Astrocyte (in vitro differentiated cells and primary cell): Measurements from ENCODE around the gene MLF1. TPM values are rescaled to one million over a fixed set of nuclear protein-coding genes. Genes with fewer than 3 reads are reported as not detected.

Source experiments
- DNase-seq: peaks from one replicate; pipeline ENCODE4 v3.0.0-alpha.2; 2010; ENCODE audit warnings: low read depth
- FAIRE-seq: peaks from 2 replicates; lab custom pipeline; 2011; peaks lifted over from hg19 to GRCh38; lab: Jason Lieb, UNC
- H2AFZ ChIP-seq: 2 replicates; pipeline ENCODE4 v1.6.0; 2012; ENCODE audit warnings: low read depth, low read length, inconsistent platforms
- H3K27ac ChIP-seq: 2 replicates; pipeline ENCODE4 v1.5.1; 2011; ENCODE audit warnings: low read depth, low read length, inconsistent platforms
- H3K27me3 ChIP-seq: 2 replicates; pipeline ENCODE4 v1.6.0; 2011; ENCODE audit warnings: low read length, inconsistent platforms; ENCODE audit not compliant: insufficient read depth
- H3K36me3 ChIP-seq: 2 replicates; pipeline ENCODE4 v1.5.1; 2011; ENCODE audit warnings: low read length, inconsistent platforms; ENCODE audit not compliant: insufficient read depth
- H3K4me1 ChIP-seq: 2 replicates; pipeline ENCODE4 v1.5.1; 2011; ENCODE audit warnings: low read length, inconsistent platforms; ENCODE audit not compliant: insufficient read depth
- H3K4me2 ChIP-seq: 2 replicates; pipeline ENCODE4 v1.6.0; 2012; ENCODE audit warnings: low read length, inconsistent platforms
- H3K4me3 ChIP-seq: 2 replicates; pipeline ENCODE4 v1.5.1; 2011; ENCODE audit warnings: low read depth, mild to moderate bottlenecking, low read length, inconsistent platforms; ENCODE audit not compliant: insufficient read depth
- H3K79me2 ChIP-seq: 2 replicates; pipeline ENCODE4 v1.6.0; 2012; ENCODE audit warnings: mild to moderate bottlenecking, low read length, inconsistent platforms; ENCODE audit not compliant: insufficient read depth
- H3K9ac ChIP-seq: 2 replicates; pipeline ENCODE4 v1.6.0; 2012; ENCODE audit warnings: mild to moderate bottlenecking, low read length, inconsistent platforms
- H3K9me3 ChIP-seq: 2 replicates; pipeline ENCODE4 v1.5.1; 2012; ENCODE audit warnings: low read depth, mild to moderate bottlenecking, low read length, inconsistent platforms; ENCODE audit not compliant: insufficient read depth
- H4K20me1 ChIP-seq: 2 replicates; pipeline ENCODE4 v1.6.0; 2012; ENCODE audit warnings: low read length, inconsistent platforms; ENCODE audit not compliant: insufficient read depth
- H3K27ac Mint-ChIP-seq: one replicate; pipeline ENCODE4 v1.8.0; 2021; ENCODE audit warnings: mild to moderate bottlenecking, mixed read lengths; ENCODE audit not compliant: unreplicated experiment
- H3K27me3 Mint-ChIP-seq: one replicate; pipeline ENCODE4 v1.8.0; 2021; ENCODE audit warnings: low read depth, mixed read lengths; ENCODE audit not compliant: unreplicated experiment
- H3K36me3 Mint-ChIP-seq: one replicate; pipeline ENCODE4 v1.8.0; 2021; ENCODE audit warnings: low read depth, mixed read lengths; ENCODE audit not compliant: unreplicated experiment
- H3K4me1 Mint-ChIP-seq: one replicate; pipeline ENCODE4 v1.8.0; 2021; ENCODE audit warnings: low read depth, mixed read lengths; ENCODE audit not compliant: unreplicated experiment
- H3K4me3 Mint-ChIP-seq: one replicate; pipeline ENCODE4 v1.8.0; 2021; ENCODE audit warnings: mild to moderate bottlenecking, moderate library complexity, mixed read lengths; ENCODE audit not compliant: unreplicated experiment
- H3K9me3 Mint-ChIP-seq: one replicate; pipeline ENCODE4 v1.8.0; 2021; ENCODE audit warnings: mild to moderate bottlenecking, mixed read lengths; ENCODE audit not compliant: unreplicated experiment
- CTCF ChIP-seq: IDR thresholded peaks from 2 replicates; pipeline ENCODE4 v1.5.1; 2011; ENCODE audit warnings: low read depth, mild to moderate bottlenecking, inconsistent platforms, low read length, moderate library complexity; ENCODE audit not compliant: insufficient read depth
- EZH2 ChIP-seq: IDR thresholded peaks from 2 replicates; pipeline ENCODE4 v1.6.1; 2012; ENCODE audit warnings: mild to moderate bottlenecking, low read length, inconsistent platforms; ENCODE audit not compliant: insufficient read depth
- total RNA-seq: library from RNA; stranded (reverse); gene quantifications from 2 replicates; pipeline ENCODE4 v1.2.1, GENCODE V29; 2021

The MLF1 gene
- total RNA-seq, 1 donor from 2014 or later: 14.3 TPM

GRCh38 chr3:158625881-158626280, 54.9 kb downstream of the MLF1 start:
- FAIRE-seq: no peak
- no peak overlapping the region for H3K4me3 ChIP-seq
- H3K27me3 Mint-ChIP-seq: no peaks in the 10 kb centered on the region
- no peak overlapping the region for H3K9ac ChIP-seq
- no peak overlapping the region for H3K4me2 ChIP-seq
- H3K79me2 ChIP-seq: no peaks in the 10 kb centered on the region
- H3K27ac ChIP-seq: no peak overlapping the region
- DNase-seq: no peak
- no peaks in the 10 kb centered on the region for H3K9me3 ChIP-seq
- H3K9me3 Mint-ChIP-seq: no peaks in the 10 kb centered on the region
- H3K27ac Mint-ChIP-seq: no peak overlapping the region
- H3K4me3 Mint-ChIP-seq: no peak overlapping the region
- no peaks in the 10 kb centered on the region for H3K4me1 Mint-ChIP-seq
- TF ChIP-seq EZH2 (no peak), CTCF (no peak)
- H3K36me3 ChIP-seq: no peaks in the 10 kb centered on the region
- no peaks in the 10 kb centered on the region for H4K20me1 ChIP-seq
- H3K27me3 ChIP-seq: no peaks in the 10 kb centered on the region
- no peak overlapping the region for H2AFZ ChIP-seq
- no peaks in the 10 kb centered on the region for H3K36me3 Mint-ChIP-seq
- no peaks in the 10 kb centered on the region for H3K4me1 ChIP-seq

GRCh38 chr3:158631981-158632380, 61.0 kb downstream of the MLF1 start:
- H3K4me2 ChIP-seq: no peak overlapping the region
- H3K27me3 ChIP-seq: no peaks in the 10 kb centered on the region
- Mint-ChIP-seq H3K27ac (no peak overlapping the region), H3K27me3 (no peaks in the 10 kb centered on the region), H3K4me3 (no peak overlapping the region), H3K9me3 (no peaks in the 10 kb centered on the region), H3K4me1 (no peaks in the 10 kb centered on the region), H3K36me3 (no peaks in the 10 kb centered on the region)
- no peak for TF ChIP-seq CTCF
- no peak for TF ChIP-seq EZH2
- H3K27ac ChIP-seq: no peak overlapping the region
- H3K9ac ChIP-seq: no peak overlapping the region
- FAIRE-seq: no peak
- no peaks in the 10 kb centered on the region for H4K20me1 ChIP-seq
- no peak overlapping the region for H3K4me3 ChIP-seq
- DNase-seq: no peak
- no peak overlapping the region for H2AFZ ChIP-seq
- no peaks in the 10 kb centered on the region for H3K79me2 ChIP-seq
- H3K9me3 ChIP-seq: no peaks in the 10 kb centered on the region
- no peaks in the 10 kb centered on the region for H3K4me1 ChIP-seq
- no peaks in the 10 kb centered on the region for H3K36me3 ChIP-seq

- no peak overlapping the region for H3K4me3 Mint-ChIP-seq
- H3K27ac Mint-ChIP-seq: no peak overlapping the region
- TF ChIP-seq CTCF (no peak), EZH2 (no peak)
- no peaks in the 10 kb centered on the region for H3K27me3 ChIP-seq
- FAIRE-seq (no peak), DNase-seq (no peak)
- H3K4me2 ChIP-seq: no peak overlapping the region
- peaks cover 13% of the 10 kb centered on the region for H3K79me2 ChIP-seq
- H3K36me3 Mint-ChIP-seq: no peaks in the 10 kb centered on the region
- H3K9ac ChIP-seq: no peak overlapping the region
- no peaks in the 10 kb centered on the region for H3K9me3 ChIP-seq
- no peaks in the 10 kb centered on the region for H3K27me3 Mint-ChIP-seq
- H3K4me3 ChIP-seq: no peak overlapping the region
- H3K27ac ChIP-seq: no peak overlapping the region
- no peaks in the 10 kb centered on the region for H4K20me1 ChIP-seq
- H2AFZ ChIP-seq: no peak overlapping the region
- H3K9me3 Mint-ChIP-seq: no peaks in the 10 kb centered on the region
- H3K36me3 ChIP-seq: no peaks in the 10 kb centered on the region
- H3K4me1 Mint-ChIP-seq: no peaks in the 10 kb centered on the region
- peaks cover 3% of the 10 kb centered on the region for H3K4me1 ChIP-seq
Observed at GRCh38 chr3:158640646-158641045, 69.7 kb downstream of the MLF1 start.
